Common myeloid progenitor, CD34-positive (primary cell): ENCODE data around the gene DMWD.

Experiments
- CTCF ChIA-PET: fragments of 350-600 bp; sonication (Branson Sonifier 250); formaldehyde crosslinking; loops from one replicate; lab custom pipeline; 2021; ENCODE audit warnings: antibody characterized with exemption; lab: Charles Lee
- POLR2A ChIA-PET: fragments of 350-600 bp; sonication (Branson Sonifier 250); formaldehyde crosslinking; loops from one replicate; lab custom pipeline; 2021; ENCODE audit warnings: antibody characterized with exemption; lab: Charles Lee
- DNase-seq, 3 donors: peaks; one replicate each; pipeline versions ENCODE4 v3.0.0 to v3.0.0-alpha.2; 2013
- H3K27ac ChIP-seq, 2 experiments: 1 replicate in 1 of 2; 2 replicates in 1 of 2; pipeline ENCODE4 v1.7.0; 2013; ENCODE audit warnings: inconsistent platforms in 2 of 2, low read length in 2 of 2, mild to moderate bottlenecking in 2 of 2, low read depth in 1 of 2, moderate library complexity in 1 of 2; ENCODE audit not compliant: severe bottlenecking in 2 of 2, insufficient read depth in 1 of 2, poor library complexity in 1 of 2
- H3K27me3 ChIP-seq, 5 experiments: replicated peaks in 2 of 5; 1 replicate in 3 of 5; 2 replicates in 2 of 5; pipeline versions ENCODE4 v1.6.1 to v1.7.0; 2013; ENCODE audit warnings: low read length in 4 of 5, mild to moderate bottlenecking in 2 of 5, moderate library complexity in 2 of 5, inconsistent platforms in 1 of 5; ENCODE audit not compliant: insufficient read depth in 5 of 5, control insufficient read depth in 4 of 5
- H3K36me3 ChIP-seq, 4 experiments: 1 replicate in 2 of 4; 2 replicates in 2 of 4; pipeline versions ENCODE4 v1.6.1 to v1.7.0; 2013; ENCODE audit warnings: low read length in 3 of 4, control low read depth in 1 of 4, mild to moderate bottlenecking in 1 of 4; ENCODE audit not compliant: control insufficient read depth in 4 of 4, insufficient read depth in 4 of 4
- H3K4me1 ChIP-seq, 4 experiments: 1 replicate in 3 of 4; 2 replicates in 1 of 4; pipeline versions ENCODE4 v1.6.1 to v1.7.1; 2013; ENCODE audit warnings: low read length in 3 of 4, mild to moderate bottlenecking in 3 of 4, control low read depth in 1 of 4, inconsistent platforms in 1 of 4, moderate library complexity in 1 of 4; ENCODE audit not compliant: control insufficient read depth in 4 of 4, insufficient read depth in 4 of 4; ENCODE audit errors: control extremely low read depth in 1 of 4
- H3K4me3 ChIP-seq, 7 experiments: 1 replicate in 4 of 7; 2 replicates in 3 of 7; pipeline versions ENCODE4 v1.5.1 to v1.7.0; 2013; ENCODE audit warnings: mild to moderate bottlenecking in 7 of 7, low read length in 6 of 7, moderate library complexity in 6 of 7, inconsistent platforms in 2 of 7, low read depth in 2 of 7, control low read depth in 1 of 7; ENCODE audit not compliant: insufficient read depth in 4 of 7, control insufficient read depth in 1 of 7; ENCODE audit errors: extremely low read depth in 1 of 7
- H3K9me3 ChIP-seq, 5 experiments: 1 replicate in 4 of 5; 2 replicates in 1 of 5; pipeline versions ENCODE4 v1.6.1 to v1.7.1; 2013; ENCODE audit warnings: low read length in 4 of 5, mild to moderate bottlenecking in 2 of 5, inconsistent platforms in 1 of 5, low read depth in 1 of 5, moderate library complexity in 1 of 5; ENCODE audit not compliant: control insufficient read depth in 4 of 5, insufficient read depth in 2 of 5; ENCODE audit errors: control extremely low read depth in 1 of 5
- WGBS: methylation state at CpG from one replicate; pipeline ENCODE4 v1.1.5; 2013; ENCODE audit not compliant: insufficient coverage; 5-methylcytosine and 5-hydroxymethylcytosine counted together

The DMWD gene

GRCh38 chr19:45772130-45772840, 20.4 kb downstream of the DMWD start:
- CTCF ChIA-PET = interaction anchor here (0.5 to 10.6 kb wide), 8 partner anchors 9 to 110 kb away, joined by 3 to 138 read pairs (median 4); partner anchors contain the start of genes DMWD and FOXA3
- Histone ChIP-seq H3K27ac (no peak overlapping the region), H3K27me3 (peaks cover 0 to 60% (median 24%) of the 10 kb centered on the region in 5 experiments), H3K9me3 (no peaks in the 10 kb centered on the region), H3K4me3 (no peak overlapping the region), H3K4me1 (peaks cover 0 to 38% (median 33%) of the 10 kb centered on the region in 4 experiments), H3K36me3 (no peaks in the 10 kb centered on the region)
- POLR2A ChIA-PET = no interaction called here
- WGBS = 70% methylated on average over 7 of the region's 14 CpGs
- peak in 1 of 3 donors; percentile 17 for DNase-seq

DNA sequence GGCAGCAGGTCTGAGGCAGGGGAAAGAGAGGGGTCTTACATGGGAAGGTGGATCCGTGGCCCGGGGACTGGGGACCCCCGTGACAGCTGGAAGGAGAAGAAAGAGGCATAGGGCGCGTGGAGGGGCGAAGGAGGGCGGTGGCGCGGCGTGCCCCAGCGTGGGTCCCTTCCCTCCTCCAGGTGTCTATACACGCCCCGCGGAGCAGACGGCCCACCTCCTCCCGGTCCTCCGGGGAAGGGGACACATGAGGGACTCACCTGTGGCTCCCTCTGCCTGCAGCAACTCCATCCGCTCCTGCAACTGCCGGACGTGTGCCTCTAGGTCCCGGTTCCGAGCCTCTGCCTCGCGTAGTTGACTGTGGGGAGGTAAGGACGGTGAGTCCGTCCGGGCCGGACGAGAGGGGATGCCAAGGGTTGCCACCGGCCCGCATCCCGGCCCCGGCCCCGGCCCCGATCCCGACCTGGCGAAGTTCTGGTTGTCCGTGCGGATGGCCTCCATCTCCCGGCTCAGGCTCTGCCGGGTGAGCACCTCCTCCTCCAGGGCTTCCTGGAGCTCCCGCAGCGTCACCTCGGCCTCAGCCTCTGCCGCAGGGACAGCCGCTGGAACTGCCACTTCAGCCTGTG, 21.2 kb downstream of the DMWD start:
- POLR2A ChIA-PET = no interaction called here
- Histone ChIP-seq H3K4me3 (no peak overlapping the region), H3K4me1 (peaks cover 0 to 39% (median 33%) of the 10 kb centered on the region in 4 experiments), H3K36me3 (no peaks in the 10 kb centered on the region), H3K27me3 (peaks cover 0 to 60% (median 21%) of the 10 kb centered on the region in 5 experiments), H3K27ac (no peak overlapping the region), H3K9me3 (no peaks in the 10 kb centered on the region)
- no peak for DNase-seq
- WGBS = 93% methylated on average over 44 of the region's 46 CpGs
- CTCF ChIA-PET = interaction anchor here (0.7 to 10.6 kb wide), 10 partner anchors 8 to 110 kb away, joined by 3 to 138 read pairs (median 4); partner anchors contain the start of genes DMPK, DMWD, FOXA3 and QPCTL

DNA sequence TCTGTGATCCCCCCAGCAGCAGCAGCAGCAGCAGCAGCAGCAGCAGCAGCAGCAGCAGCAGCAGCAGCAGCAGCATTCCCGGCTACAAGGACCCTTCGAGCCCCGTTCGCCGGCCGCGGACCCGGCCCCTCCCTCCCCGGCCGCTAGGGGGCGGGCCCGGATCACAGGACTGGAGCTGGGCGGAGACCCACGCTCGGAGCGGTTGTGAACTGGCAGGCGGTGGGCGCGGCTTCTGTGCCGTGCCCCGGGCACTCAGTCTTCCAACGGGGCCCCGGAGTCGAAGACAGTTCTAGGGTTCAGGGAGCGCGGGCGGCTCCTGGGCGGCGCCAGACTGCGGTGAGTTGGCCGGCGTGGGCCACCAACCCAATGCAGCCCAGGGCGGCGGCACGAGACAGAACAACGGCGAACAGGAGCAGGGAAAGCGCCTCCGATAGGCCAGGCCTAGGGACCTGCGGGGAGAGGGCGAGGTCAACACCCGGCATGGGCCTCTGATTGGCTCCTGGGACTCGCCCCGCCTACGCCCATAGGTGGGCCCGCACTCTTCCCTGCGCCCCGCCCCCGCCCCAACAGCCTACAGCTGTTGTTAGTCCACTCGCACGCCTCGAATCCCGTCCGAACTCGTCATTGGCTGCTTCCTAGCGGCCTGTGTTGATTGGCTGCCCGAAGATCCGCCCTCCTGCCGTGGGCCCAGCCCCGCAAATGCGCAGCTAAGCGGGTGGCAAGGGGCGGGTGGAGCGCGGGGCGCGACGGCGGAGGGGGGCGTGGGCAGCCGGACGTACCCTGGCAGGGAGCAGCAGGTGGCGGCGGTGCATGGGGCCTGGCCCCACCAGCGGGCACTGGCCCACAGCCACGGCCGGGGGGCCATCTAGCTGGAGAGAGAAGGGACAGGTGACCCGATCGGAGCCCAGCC, 22.2 kb downstream of the DMWD start:
- H3K27me3 ChIP-seq = peaks cover 0 to 66% (median 23%) of the 10 kb centered on the region in 5 experiments

DNA sequence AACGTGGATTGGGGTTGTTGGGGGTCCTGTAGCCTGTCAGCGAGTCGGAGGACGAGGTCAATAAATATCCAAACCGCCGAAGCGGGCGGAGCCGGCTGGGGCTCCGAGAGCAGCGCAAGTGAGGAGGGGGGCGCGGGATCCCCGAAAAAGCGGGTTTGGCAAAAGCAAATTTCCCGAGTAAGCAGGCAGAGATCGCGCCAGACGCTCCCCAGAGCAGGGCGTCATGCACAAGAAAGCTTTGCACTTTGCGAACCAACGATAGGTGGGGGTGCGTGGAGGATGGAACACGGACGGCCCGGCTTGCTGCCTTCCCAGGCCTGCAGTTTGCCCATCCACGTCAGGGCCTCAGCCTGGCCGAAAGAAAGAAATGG, 22.8 kb downstream of the DMWD start:
- Histone ChIP-seq H3K36me3 (no peaks in the 10 kb centered on the region), H3K9me3 (no peaks in the 10 kb centered on the region), H3K4me1 (peaks cover 0 to 39% (median 33%) of the 10 kb centered on the region in 4 experiments), H3K27me3 (peaks cover 0 to 66% (median 23%) of the 10 kb centered on the region in 5 experiments), H3K27ac (peak overlapping the region in 1 of 2 experiments; percentile 64), H3K4me3 (peak overlapping the region; percentile 16 to 85 (median 58))
- ChIA-PET CTCF (interaction anchor here (0.6 to 10.6 kb wide), 14 partner anchors 13 to 112 kb away, joined by 3 to 138 read pairs (median 4); partner anchors contain the start of genes DMPK, DMWD, QPCTL and RSPH6A), POLR2A (interaction anchor here (0.6 to 2.4 kb wide), 7 partner anchors 30 to 99 kb away, joined by 3 to 13 read pairs (median 3); partner anchors contain the start of genes FBXO46, FOXA3 and QPCTL)
- peak; percentile 59 to 88 (median 85) for DNase-seq
- WGBS = 0% methylated on average over 25 of the region's 28 CpGs

More for the DNA sequence above, 22.2 kb downstream of the DMWD start:
- ChIA-PET POLR2A (interaction anchor here (0.6 to 2.4 kb wide), 5 partner anchors 9 to 94 kb away, joined by 3 to 13 read pairs (median 3); partner anchors contain the start of genes FOXA3 and QPCTL), CTCF (interaction anchor here (0.6 to 10.6 kb wide), 14 partner anchors 9 to 202 kb away, joined by 3 to 138 read pairs (median 4); partner anchors contain the start of genes DMPK, DMWD, QPCTL and SNRPD2)
- Histone ChIP-seq H3K36me3 (no peaks in the 10 kb centered on the region), H3K4me3 (peak overlapping the region in 5 of 7 experiments; percentile 57 to 85 (median 74)), H3K4me1 (peaks cover 0 to 39% (median 33%) of the 10 kb centered on the region in 4 experiments), H3K27ac (peak overlapping the region in 1 of 2 experiments; percentile 64), H3K9me3 (no peaks in the 10 kb centered on the region)
- DNase-seq = peak; percentile 95 to 97 (median 97)
- under 1% methylated on average over 77 of the region's 79 CpGs for WGBS

DNA sequence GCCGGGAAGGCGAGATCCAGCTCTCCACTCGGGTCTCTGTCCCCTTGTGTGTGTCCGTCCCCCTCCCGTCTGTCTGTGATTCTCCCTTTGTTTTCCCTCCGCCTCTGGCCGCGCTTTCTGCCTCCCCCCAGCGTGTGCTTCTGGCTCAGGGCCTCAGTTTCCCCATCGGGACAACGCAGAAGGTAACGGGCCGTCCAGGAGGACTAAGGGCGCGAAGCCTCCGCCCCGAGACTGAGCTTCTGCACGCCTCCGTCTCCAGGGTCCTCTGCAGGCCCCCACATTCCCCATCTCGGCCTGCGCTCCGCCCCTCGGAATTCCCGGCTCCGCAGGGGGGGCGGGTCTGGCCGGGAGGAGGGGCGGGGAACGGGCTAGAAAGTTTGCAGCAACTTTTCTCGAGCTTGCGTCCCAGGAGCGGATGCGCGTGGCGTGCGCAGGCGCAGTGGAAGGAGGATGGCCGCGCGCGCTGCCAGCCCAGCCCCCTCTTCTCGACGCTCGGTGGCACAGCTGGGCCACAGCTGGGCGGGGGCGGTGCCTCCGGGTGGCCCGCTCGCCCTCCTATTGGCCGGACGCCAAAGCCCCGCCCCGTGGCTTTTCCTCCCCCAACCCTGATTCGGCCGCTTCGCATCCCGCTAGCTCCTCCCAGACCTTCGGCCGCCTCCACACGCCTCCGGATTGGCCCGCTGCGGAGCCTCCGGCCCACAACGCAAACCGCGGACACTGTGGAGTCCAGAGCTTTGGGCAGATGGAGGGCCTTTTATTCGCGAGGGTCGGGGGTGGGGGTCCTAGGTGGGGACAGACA, 23.5 kb downstream of the DMWD start, which contains the start of gene SIX5:
Gene SIX5 (minus strand): TSS at position 269 of the 799 bp plus-strand sequence. CDS start 408 bp downstream, outside the sequence.
- Histone ChIP-seq H3K9me3 (no peaks in the 10 kb centered on the region), H3K4me3 (peak within 1 kb of the TSS; percentile 28 to 85 (median 58)), H3K27me3 (peaks cover 0 to 66% (median 23%) of the 10 kb centered on the region in 5 experiments), H3K36me3 (no peaks in the 10 kb centered on the region), H3K4me1 (peaks cover 0 to 39% (median 33%) of the 10 kb centered on the region in 4 experiments), H3K27ac (peak within 1 kb of the TSS in 1 of 2 experiments; percentile 68)
- ChIA-PET POLR2A (interaction anchor here (0.6 to 2.4 kb wide), 8 partner anchors 12 to 100 kb away, joined by 3 to 13 read pairs (median 4); partner anchors contain the start of genes FBXO46, FOXA3 and QPCTL), CTCF (interaction anchor here (0.6 to 10.6 kb wide), 17 partner anchors 9 to 586 kb away, joined by 3 to 138 read pairs (median 4); partner anchors contain the start of genes DMWD, IRF2BP1 and RSPH6A)
- WGBS = under 1% methylated on average over 58 of the region's 70 CpGs
- DNase-seq = peak; percentile 90 to 95 (median 93)
